GDM1 (cell line): ENCODE data around the gene BCR.
"Not testable (repeated sequence)": the region's sequence is repeated elsewhere in the genome, so short reads cannot be mapped to it uniquely, and the experiment has no call there.

Experiments used
- DNase-seq: peaks from one replicate; lab custom pipeline; 2025; lab: John Stamatoyannopoulos, UW

The BCR gene

DNA sequence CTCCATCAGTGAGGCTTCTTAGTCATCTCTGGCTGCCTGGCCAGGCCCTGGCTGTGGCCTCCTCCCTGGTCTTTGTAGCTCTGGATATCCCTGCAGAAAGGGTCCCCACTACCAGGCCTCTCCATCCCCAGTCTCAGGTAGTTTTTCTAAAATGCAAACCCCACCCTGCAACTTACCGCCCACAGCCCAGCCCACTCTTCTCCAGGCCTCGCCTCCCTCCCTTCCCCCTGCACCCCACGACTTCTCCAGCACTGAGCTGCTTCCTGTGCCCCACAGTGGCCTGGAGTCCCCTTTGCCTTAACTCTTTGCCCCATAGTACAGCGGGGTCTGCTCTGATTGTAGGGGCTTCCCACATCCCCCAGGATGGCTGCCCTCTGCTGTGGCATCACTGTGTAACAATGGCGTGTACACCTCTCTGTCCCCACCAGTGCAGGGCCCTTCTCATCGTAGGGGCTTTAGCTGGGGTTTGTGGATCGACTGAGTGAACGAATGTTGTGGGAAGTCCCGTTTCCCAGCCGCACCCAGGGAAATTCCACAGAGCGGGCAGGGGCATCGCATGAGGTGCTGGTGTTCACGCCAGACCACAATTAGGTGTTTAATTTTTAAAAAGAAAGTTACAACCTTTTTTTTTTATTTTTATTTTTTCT is 111.6 kb downstream of the BCR start:
- no peak for DNase-seq

- DNase-seq, result no peak
Measured at GRCh38 chr22:23292453-23293350, 112.4 kb downstream of the BCR start.

DNA sequence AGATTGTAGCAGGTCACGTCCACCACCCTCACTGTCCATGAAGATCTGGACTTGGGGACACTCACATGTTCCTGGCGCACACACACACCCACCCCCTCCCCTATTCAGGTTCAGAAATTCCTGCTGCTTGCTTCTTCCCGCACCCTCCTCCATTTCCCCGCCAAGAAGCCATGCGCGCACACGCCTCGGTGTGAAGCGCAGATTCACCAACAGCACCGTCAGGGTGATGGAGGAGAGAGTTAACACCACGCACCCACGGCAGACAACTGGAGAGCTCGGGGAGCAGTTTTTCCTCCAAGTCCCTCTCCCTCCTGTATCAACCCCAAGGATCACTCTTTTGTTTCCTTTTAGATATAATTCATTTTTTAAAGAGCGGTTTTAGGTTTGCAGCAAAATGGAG is 113.4 kb downstream of the BCR start:
- DNase-seq, result no peak

GRCh38 chr22:23294221-23294620 is 113.9 kb downstream of the BCR start:
- DNase-seq, result no peak

DNA sequence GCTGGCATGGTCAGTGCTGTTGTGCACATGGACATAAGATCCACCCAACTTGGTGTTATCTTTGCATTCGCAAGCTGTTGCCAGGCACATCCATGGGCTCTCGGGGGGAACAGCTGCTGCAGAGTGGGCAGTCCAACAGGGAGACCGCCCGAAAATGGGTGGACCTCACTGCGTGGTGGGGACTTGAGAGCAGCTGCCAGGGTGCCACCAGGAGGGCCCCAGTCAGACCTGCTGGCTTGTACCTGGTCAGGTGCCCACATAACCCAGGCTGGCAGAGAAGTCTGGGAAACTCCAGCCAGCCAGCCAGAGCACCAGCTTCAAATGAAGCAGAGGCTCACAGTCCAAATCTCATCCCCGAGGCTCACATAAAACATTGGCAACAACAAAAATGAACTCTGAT is 120.2 kb downstream of the BCR start:
- DNase-seq, result no peak

GRCh38 chr22:23301591-23301990 is 121.3 kb downstream of the BCR start:
- DNase-seq, result no peak

- no peak for DNase-seq
Measured at GRCh38 chr22:23302171-23303002, 122.1 kb downstream of the BCR start.

DNA sequence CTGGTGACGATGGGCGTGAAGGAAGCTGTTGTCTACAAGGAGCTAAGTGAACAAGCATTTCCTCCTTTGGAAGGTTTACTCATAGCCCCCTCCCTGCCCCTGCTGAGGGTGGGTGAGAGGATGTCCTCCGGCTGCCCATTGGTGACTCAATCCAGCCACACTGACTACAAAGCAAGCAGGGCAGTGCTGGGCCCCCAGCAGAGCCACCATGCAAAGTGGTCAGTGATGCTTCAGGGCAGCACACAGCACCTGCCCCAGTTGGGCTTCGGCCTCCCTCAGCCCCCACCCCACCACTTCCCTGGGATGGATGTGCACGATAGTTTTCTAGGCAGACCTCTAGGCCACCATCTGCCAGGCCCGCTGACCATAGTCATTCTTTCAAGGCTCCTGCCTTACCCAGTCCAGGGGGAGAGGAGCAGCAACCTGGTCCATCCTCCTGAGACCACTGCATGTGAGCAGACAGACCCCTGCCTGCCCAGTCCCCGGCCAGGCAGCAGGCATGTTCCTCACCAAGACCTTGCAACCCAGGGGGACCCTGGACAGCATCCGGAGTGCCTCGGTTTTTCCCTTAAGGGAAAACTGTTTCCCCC is 125.1 kb downstream of the BCR start:
- DNase-seq, result no peak

- no peak for DNase-seq
Measured at GRCh38 chr22:23305922-23306374, 125.6 kb downstream of the BCR start.

DNA sequence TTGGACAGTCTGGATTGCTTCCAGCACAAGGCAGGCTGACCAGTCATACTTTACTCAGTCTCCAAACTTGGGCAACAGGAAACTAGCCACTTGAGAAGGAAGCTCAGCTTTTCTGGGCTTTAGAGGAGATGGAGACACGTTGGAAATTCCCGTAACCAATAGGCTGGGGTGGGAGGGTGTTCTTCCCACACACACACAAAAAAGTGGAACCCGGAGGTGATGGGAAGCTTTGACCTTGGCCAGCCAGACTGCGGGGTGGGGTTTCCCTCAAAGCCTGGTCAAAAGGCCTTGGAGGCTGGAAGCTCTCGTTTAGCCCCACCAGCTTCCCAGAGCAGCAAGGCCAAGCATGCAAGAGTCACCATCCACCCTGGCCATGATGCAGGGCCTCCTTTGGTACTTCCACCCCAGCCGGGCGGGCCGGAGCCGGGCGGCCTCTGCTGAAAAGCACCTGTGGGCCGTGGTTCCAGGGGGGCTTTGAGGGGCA is 126.2 kb downstream of the BCR start:
- no peak for DNase-seq

GRCh38 chr22:23306926-23307325 is 126.6 kb downstream of the BCR start:
- DNase-seq, result no peak

- not testable (repeated sequence) for DNase-seq
Measured at GRCh38 chr22:23307511-23307910, 127.2 kb downstream of the BCR start.

DNA sequence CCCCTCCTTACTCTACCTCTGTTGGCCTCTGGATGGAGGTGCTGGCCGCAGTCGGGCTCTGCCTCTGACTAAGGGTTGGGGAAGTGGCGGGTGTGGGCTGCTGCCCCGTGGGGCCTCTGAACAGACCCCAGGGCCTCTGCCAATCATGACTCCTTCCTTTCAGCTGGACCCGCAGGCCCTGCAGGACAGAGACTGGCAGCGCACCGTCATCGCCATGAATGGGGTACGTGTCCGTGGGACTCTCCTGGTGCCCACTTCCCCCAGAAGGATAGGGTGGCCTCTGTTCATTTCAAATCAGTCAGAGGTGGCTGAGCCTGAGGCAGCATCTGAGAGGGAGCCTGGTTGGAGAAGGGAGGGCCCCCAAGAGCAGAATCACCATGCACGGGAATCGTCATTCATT is 129.0 kb downstream of the BCR start:
- not testable (repeated sequence) for DNase-seq

GRCh38 chr22:23310443-23311097 is 130.3 kb downstream of the BCR start:
- DNase-seq, result not testable (repeated sequence)

DNA sequence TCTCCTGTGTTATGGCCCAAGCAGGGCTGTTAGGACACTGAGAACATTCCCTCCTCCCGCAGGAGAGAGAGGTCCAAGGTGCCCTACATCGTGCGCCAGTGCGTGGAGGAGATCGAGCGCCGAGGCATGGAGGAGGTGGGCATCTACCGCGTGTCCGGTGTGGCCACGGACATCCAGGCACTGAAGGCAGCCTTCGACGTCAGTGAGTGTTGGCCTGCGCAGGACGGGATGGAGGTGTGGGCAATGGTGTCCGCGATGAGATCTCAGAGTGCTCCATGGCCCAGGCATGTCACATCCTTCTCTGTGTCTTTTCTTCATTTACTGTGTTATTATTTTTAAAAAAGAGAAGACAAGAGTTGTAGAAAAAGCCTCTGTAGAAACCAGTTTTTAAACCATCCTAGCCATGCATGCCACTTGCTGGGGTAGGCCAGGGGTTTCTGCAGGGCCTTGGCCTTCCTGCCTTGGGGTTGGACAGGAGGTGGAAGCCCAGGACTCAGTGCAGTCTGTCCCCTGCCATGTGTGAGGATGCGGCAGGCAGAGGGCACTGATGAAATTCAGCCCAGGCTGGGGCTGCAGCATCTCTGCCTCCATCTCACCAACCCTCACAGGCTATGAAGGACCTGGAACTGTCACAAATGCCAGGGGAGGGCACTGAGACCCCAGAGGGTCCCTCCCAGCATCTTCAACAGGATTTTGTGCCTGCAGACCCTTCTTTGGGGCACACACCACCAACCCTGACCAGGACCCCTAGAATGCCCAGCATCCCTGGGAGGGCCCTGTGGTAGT is 131.5 kb downstream of the BCR start:
- DNase-seq, result not testable (repeated sequence)

DNA sequence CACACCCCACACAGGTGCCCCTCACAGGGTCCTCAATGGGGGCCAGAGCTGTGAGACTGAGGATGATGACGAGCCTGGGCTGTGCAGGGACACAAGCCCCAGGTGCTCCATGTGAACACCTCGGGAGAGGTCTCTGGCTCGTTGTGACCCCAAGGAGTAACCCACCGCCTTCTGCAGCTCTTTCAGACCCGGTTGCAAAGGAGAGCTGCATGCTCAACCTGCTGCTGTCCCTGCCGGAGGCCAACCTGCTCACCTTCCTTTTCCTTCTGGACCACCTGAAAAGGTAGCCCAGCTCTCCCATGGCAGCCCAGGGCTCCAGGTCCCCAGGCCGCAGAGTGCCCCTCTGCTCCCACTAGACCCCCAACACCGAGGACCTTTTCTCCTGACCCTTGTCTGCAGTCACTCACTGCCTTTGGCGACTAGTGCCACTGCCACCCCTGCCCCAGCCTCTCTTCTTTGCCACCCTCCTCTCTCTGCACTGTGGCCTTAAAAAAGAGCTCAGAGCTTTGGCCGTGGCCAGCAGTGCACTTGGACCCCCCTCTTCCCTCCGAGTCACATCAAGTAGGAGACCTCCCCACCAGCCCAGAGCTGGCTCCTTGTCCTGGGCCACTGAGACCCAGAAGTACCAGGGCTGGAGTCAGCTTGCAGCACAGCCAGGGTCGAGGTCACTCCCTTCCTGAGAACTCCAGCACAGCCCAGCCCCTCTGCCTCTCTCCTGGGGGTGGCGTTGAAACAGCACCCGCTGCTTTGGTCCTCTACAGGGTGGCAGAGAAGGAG is 133.7 kb downstream of the BCR start:
- no peak for DNase-seq

DNA sequence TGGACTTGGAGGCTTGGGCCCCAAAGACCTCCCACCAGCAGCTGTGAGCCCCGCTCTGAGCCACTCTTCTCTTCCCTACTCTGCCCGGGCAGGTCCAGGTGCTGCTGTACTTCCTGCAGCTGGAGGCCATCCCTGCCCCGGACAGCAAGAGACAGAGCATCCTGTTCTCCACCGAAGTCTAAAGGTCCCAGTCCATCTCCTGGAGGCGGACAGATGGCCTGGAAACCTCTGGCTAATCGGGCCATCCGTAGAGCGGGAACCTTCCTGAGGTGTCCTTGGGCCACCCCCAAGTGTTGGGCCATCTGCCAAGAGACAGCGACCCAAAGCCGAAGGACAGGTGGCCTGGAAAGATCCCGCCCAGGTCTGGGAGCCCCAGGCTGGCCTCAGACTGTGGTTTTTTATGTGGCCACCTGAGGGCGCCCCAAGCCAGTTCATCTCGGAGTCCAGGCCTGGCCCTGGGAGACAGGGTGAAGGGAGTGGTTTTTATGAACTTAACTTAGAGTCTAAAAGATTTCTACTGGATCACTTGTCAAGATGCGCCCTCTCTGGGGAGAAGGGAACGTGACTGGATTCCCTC is 135.1 kb downstream of the BCR start:
- DNase-seq, result peak; percentile 47

DNA sequence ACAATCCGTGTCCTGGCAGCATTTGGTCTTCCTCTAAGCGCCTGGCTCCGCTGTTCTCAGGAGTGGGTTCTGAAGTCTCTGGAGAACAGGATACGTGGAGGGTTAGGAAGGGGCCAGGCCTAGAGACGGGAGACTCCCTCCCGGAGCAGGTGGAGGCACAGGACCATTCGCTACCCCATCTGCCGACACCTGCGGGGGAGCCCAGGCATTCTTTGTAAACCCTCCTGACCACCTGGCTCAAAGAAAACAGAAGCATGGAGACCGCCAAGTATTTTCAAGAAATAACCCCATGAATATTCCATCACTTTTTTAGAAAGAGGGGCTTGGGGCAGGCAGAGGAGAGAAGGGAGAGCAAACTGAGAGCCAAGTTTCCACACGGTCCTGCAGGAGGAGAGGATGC is 136.3 kb downstream of the BCR start:
- DNase-seq, result not testable (repeated sequence)

DNA sequence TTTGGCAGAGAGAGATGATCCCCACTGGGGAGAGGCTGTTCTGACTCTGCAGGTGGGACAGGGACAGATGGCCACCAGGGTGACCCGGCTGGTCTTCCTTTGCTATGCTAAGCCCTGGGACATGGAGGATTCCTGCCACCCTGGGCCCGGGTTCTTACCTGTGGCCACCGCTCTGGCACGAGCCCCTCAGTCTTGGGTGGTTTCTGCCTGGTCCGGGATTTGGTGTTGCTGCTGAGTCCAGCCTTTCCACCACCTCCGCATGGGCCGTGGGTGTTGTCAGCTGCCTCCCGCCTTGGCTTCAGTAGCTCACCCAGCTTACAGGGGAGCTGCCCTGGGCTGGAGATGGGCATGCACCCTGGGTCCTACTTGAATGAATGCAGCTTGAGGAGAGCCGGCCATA is 138.0 kb downstream of the BCR start:
- not testable (repeated sequence) for DNase-seq
